PC-9 (cell line): Measurements from ENCODE around the gene ME3. TPM values are rescaled to one million over a fixed set of nuclear protein-coding genes. Genes with fewer than 3 reads are reported as not detected.

ENCODE experiments used
- BruUV-seq: library from RNA; stranded (reverse); fragments of 400-500 nt; replicated peaks from 2 replicates; lab custom pipeline; 2021; lab: Mats Ljungman, UMichigan
- CTCF ChIA-PET: fragments of 300-600 bp; sonication (Branson Sonifier 250); formaldehyde crosslinking; loops from one replicate; lab custom pipeline; 2022; ENCODE audit warnings: antibody characterized with exemption; lab: Charles Lee
- POLR2A ChIA-PET: fragments of 300-600 bp; sonication (Branson Sonifier 250); formaldehyde crosslinking; loops from one replicate; lab custom pipeline; 2022; ENCODE audit warnings: antibody characterized with exemption; ENCODE audit not compliant: unreplicated experiment; lab: Charles Lee
- DNase-seq, 2 experiments: peaks; one replicate each; pipeline versions ENCODE4 v3.0.0 to v3.0.0-alpha.2; 2015 to 2022; ENCODE audit warnings: mixed read lengths in 1 of 2
- H2AFZ ChIP-seq: fragments of 200-600 bp; sonication (generic); 2 replicates; pipeline ENCODE4 v1.8.1; 2017; ENCODE audit warnings: antibody characterized with exemption
- H3F3A ChIP-seq: fragments of 200-600 bp; sonication (generic); 2 replicates; pipeline ENCODE4 v1.8.1; 2017; ENCODE audit warnings: antibody characterized with exemption, mild to moderate bottlenecking, low read depth; ENCODE audit not compliant: insufficient read depth
- H3K27ac ChIP-seq: fragments of 200-600 bp; sonication (generic); 2 replicates; pipeline ENCODE4 v1.6.1; 2016; ENCODE audit warnings: mixed run types
- H3K27me3 ChIP-seq: fragments of 200-600 bp; sonication (generic); 2 replicates; pipeline ENCODE4 v1.6.1; 2016; ENCODE audit warnings: low read depth, mixed run types; ENCODE audit not compliant: insufficient read depth
- H3K36me3 ChIP-seq: fragments of 200-600 bp; sonication (generic); 2 replicates; pipeline ENCODE4 v1.6.1; 2016; ENCODE audit warnings: low read depth, mixed run types
- H3K4me1 ChIP-seq: fragments of 200-600 bp; sonication (generic); replicated peaks from 2 replicates; pipeline ENCODE4 v1.6.1; 2016; ENCODE audit warnings: mixed run types; ENCODE audit not compliant: insufficient read depth
- H3K4me2 ChIP-seq: fragments of 200-600 bp; sonication (generic); 2 replicates; pipeline ENCODE4 v1.6.1; 2017; ENCODE audit warnings: mixed run types
- H3K4me3 ChIP-seq: fragments of 200-600 bp; sonication (generic); 2 replicates; pipeline ENCODE4 v1.6.1; 2016; ENCODE audit warnings: mixed run types
- H3K79me2 ChIP-seq: fragments of 200-600 bp; sonication (generic); 2 replicates; pipeline ENCODE4 v1.6.1; 2017; ENCODE audit warnings: low read depth, mixed run types
- H3K9me2 ChIP-seq: fragments of 200-600 bp; sonication (generic); 2 replicates; pipeline ENCODE4 v1.8.1; 2017; ENCODE audit warnings: mild to moderate bottlenecking; ENCODE audit not compliant: insufficient read depth
- H3K9me3 ChIP-seq: fragments of 200-600 bp; sonication (generic); 2 replicates; pipeline ENCODE4 v1.8.1; 2016; ENCODE audit warnings: low read depth; ENCODE audit not compliant: insufficient read depth
- H4K20me1 ChIP-seq: fragments of 200-600 bp; sonication (generic); 2 replicates; pipeline ENCODE4 v1.8.1; 2017; ENCODE audit not compliant: insufficient read depth
- EZH2 ChIP-seq: fragments of 200-600 bp; sonication (generic); IDR thresholded peaks from 2 replicates; pipeline ENCODE4 v1.8.0; 2017; ENCODE audit warnings: antibody characterized with exemption, low read depth
- intact Hi-C: fragments of 100-400 bp; cut with micrococcal nuclease; formaldehyde crosslinking; loops from one replicate; pipeline ENCODE4 v1.10.0; 2022; ENCODE audit not compliant: unreplicated experiment
- total RNA-seq: library from RNA; stranded (reverse); gene quantifications from 2 replicates; pipeline ENCODE4 v1.2.3, GENCODE V29; 2021
- TF ChIP-seq, protein P1 (sequence below): fragments of 200-600 bp; sonication (generic); conservative IDR thresholded peaks from 2 replicates; pipeline ENCODE4 v1.6.1; 2017; ENCODE audit warnings: mixed run types, antibody characterized with exemption, mild to moderate bottlenecking, moderate library complexity

Gene ME3
- total RNA-seq, 1 experiment from 2014 or later = 34.0 TPM

DNA sequence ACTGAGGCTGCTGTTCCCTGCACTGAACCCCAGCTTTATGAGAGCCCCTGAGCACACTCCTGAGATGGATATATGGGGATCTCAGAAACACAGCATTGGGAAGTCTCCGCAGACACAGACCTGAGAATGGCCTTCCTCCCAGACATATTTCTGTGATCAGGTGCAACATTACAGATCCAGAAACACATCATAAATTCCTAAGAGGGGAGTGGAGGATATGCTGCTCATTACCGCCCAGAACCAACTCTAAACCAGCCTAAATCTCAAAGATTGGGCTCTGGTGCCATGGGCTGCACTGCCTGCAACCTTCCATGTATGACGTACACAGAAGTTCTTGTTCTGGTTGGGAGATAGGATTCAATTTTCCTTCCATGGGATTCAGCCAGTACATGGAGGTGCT lies 102.0 kb downstream of the ME3 start:
- H3K27me3 ChIP-seq = no peaks in the 10 kb centered on the region
- H3K4me3 ChIP-seq = no peak overlapping the region
- CTCF ChIA-PET = no interaction called here
- no peaks in the 10 kb centered on the region for H3K36me3 ChIP-seq
- TF ChIP-seq, protein P1, sequence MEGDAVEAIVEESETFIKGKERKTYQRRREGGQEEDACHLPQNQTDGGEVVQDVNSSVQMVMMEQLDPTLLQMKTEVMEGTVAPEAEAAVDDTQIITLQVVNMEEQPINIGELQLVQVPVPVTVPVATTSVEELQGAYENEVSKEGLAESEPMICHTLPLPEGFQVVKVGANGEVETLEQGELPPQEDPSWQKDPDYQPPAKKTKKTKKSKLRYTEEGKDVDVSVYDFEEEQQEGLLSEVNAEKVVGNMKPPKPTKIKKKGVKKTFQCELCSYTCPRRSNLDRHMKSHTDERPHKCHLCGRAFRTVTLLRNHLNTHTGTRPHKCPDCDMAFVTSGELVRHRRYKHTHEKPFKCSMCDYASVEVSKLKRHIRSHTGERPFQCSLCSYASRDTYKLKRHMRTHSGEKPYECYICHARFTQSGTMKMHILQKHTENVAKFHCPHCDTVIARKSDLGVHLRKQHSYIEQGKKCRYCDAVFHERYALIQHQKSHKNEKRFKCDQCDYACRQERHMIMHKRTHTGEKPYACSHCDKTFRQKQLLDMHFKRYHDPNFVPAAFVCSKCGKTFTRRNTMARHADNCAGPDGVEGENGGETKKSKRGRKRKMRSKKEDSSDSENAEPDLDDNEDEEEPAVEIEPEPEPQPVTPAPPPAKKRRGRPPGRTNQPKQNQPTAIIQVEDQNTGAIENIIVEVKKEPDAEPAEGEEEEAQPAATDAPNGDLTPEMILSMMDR = no peak
- TF ChIP-seq EZH2 = no peak
- H3F3A ChIP-seq = no peaks in the 10 kb centered on the region
- peaks cover 11% of the 10 kb centered on the region; the same call in 1 of the 2 replicates for H3K4me1 ChIP-seq
- H3K27ac ChIP-seq = no peak overlapping the region
- POLR2A ChIA-PET = interaction anchor here (0.6 kb wide), 1 partner anchor 22 kb away, joined by 6 read pairs; no protein-coding TSS in a partner anchor
- no peaks in the 10 kb centered on the region for H4K20me1 ChIP-seq
- H3K9me3 ChIP-seq = no peaks in the 10 kb centered on the region
- no peaks in the 10 kb centered on the region for H3K9me2 ChIP-seq
- no peak overlapping the region for H3K4me2 ChIP-seq
- H3K79me2 ChIP-seq = no peaks in the 10 kb centered on the region
- no peak overlapping the region for H2AFZ ChIP-seq
- intact Hi-C loops = loop anchor here (5.0 kb wide), 1 partner anchor 88 kb away; no protein-coding TSS in a partner anchor
- BruUV-seq = no TSS peak
- DNase-seq = no peak

DNA sequence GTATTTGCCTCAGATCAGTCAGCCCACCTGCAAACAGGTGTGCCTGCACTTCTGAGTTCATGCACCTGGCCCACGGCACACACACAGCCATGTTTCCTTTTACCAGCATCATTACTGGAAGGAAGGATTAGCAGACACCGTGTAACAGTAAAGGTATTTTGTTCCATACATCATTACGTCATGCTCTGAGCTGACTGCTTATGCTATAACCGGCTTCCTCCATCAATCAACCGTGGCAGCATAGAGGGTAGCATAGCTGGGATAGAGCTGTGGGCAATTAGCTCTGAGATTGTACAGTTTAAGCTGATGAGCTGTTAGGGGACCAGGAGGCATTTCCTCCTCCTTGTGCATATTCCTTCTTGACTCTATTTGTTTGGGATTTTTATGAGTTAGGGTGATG lies 102.4 kb downstream of the ME3 start:
- Histone ChIP-seq H4K20me1 (no peaks in the 10 kb centered on the region), H3F3A (no peaks in the 10 kb centered on the region), H3K4me2 (no peak overlapping the region), H3K4me1 (peaks cover 11% of the 10 kb centered on the region; the same call in 1 of the 2 replicates), H3K27me3 (no peaks in the 10 kb centered on the region), H3K9me2 (no peaks in the 10 kb centered on the region), H3K79me2 (no peaks in the 10 kb centered on the region), H3K27ac (no peak overlapping the region), H3K36me3 (no peaks in the 10 kb centered on the region), H2AFZ (no peak overlapping the region), H3K4me3 (no peak overlapping the region), H3K9me3 (no peaks in the 10 kb centered on the region)
- CTCF ChIA-PET = no interaction called here
- TF ChIP-seq, protein P1 = no peak
- no peak for TF ChIP-seq EZH2
- BruUV-seq = no TSS peak
- intact Hi-C loops = loop anchor here (5.0 kb wide), 1 partner anchor 88 kb away; no protein-coding TSS in a partner anchor
- POLR2A ChIA-PET = interaction anchor here (0.6 kb wide), 1 partner anchor 23 kb away, joined by 6 read pairs; no protein-coding TSS in a partner anchor
- DNase-seq = peak in 1 of 2 experiments; percentile 73

DNA sequence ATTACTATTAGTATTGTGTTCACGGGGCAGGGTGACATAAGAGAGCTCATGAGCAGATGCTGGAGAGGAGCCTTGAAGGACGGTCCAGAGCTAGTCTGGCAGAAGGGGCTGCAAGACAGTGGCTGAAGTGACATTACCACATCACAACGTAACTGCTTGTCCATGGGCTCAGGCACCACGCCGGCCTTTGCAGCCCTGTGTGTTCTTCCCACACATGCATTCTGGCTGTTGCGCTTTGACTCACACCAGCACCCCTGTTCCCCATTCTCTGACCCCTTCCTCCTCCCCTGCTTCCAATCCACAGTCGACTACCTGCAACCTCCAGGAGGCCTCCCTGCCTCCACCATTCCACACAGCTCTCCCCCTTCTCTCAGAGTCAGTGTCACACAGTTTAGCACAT lies 103.3 kb downstream of the ME3 start:
- no peaks in the 10 kb centered on the region for H3K27me3 ChIP-seq
- CTCF ChIA-PET = no interaction called here
- H3K79me2 ChIP-seq = no peaks in the 10 kb centered on the region
- no peak overlapping the region for H3K27ac ChIP-seq
- H3K9me2 ChIP-seq = no peaks in the 10 kb centered on the region
- BruUV-seq = no TSS peak
- no peak overlapping the region for H3K4me2 ChIP-seq
- no peak for TF ChIP-seq EZH2
- TF ChIP-seq, protein P1 = no peak
- no peak overlapping the region for H3K4me3 ChIP-seq
- POLR2A ChIA-PET = no interaction called here
- no peaks in the 10 kb centered on the region; the same call in 1 of the 2 replicates for H3F3A ChIP-seq
- 0 out of 2 replicates have a peak, but pooled peaks cover under 1% of the 10 kb centered on the region for H3K9me3 ChIP-seq
- intact Hi-C loops = no loop called here
- no peak overlapping the region for H2AFZ ChIP-seq
- DNase-seq = no peak
- H3K36me3 ChIP-seq = no peaks in the 10 kb centered on the region
- H3K4me1 ChIP-seq = peaks cover 11% of the 10 kb centered on the region; the same call in 1 of the 2 replicates
- H4K20me1 ChIP-seq = no peaks in the 10 kb centered on the region
